A549 treated with AZD2906 at 1 μM for 4 hours (cell line): Measurements from ENCODE around the gene SP7. TPM values are rescaled to one million over a fixed set of nuclear protein-coding genes. Genes with fewer than 3 reads are reported as not detected.

Source experiments
- total RNA-seq: library from RNA; stranded (reverse); fragments of 200-300 nt; extraction: Qiagen RNA extraction; gene quantifications from 5 replicates; pipeline ENCODE4 v1.2.3, GENCODE V29; 2022

The SP7 gene
- 0.03 TPM in 1 of 5 replicates, not detected in the others for total RNA-seq

GRCh38 chr12:53336181-53336681, at the start of gene SP7:
SP7 (minus strand) TSS chr12:53336354; CDS start chr12:53335646, 708 bp downstream.

GRCh38 chr12:53380104-53380793, 44.1 kb upstream of the SP7 start, which contains the start of gene SP1:
SP1 (plus strand) TSS chr12:53380176; CDS start chr12:53380292, 116 bp downstream.

GRCh38 chr12:53299454-53300180, 36.5 kb downstream of the SP7 start, which contains the start of gene MYG1:
MYG1 (plus strand) TSS chr12:53299695; CDS start chr12:53299738, 43 bp downstream.

GRCh38 chr12:53295070-53295890, 40.9 kb downstream of the SP7 start, which contains the start of gene PFDN5:
PFDN5 (plus strand) TSS chr12:53295542; CDS start chr12:53295568, 26 bp downstream.

Other genes with a start within 250 kb of the SP7 start
- 143 to 250 TPM (median 245 TPM) in 5 replicates for gene IGFBP6, start 238.7 kb downstream of the SP7 start, total RNA-seq
- 0.07 to 0.30 TPM (median 0.24 TPM) in 5 replicates for gene SOAT2, start 232.9 kb downstream of the SP7 start, total RNA-seq
- 13.3 to 15.6 TPM (median 14.4 TPM) in 5 replicates for gene ZNF740, start 155.6 kb downstream of the SP7 start, total RNA-seq
- 4.8 to 6.8 TPM (median 5.9 TPM) in 5 replicates for gene CSAD, start 155.4 kb downstream of the SP7 start, total RNA-seq
- 0.22 to 0.46 TPM (median 0.36 TPM) in 5 replicates for gene ITGB7, start 129.1 kb downstream of the SP7 start, total RNA-seq
- gene RARG, start 104.1 kb downstream of the SP7 start, total RNA-seq = 21.1 to 25.7 TPM (median 22.7 TPM) in 5 replicates
- 15.3 to 20.4 TPM (median 18.2 TPM) in 5 replicates for gene ESPL1, start 68.1 kb downstream of the SP7 start, total RNA-seq
- gene PFDN5, start 40.8 kb downstream of the SP7 start, total RNA-seq = 457 to 527 TPM (median 485 TPM) in 5 replicates
- gene MYG1, start 36.7 kb downstream of the SP7 start, total RNA-seq = 67.4 to 95.0 TPM (median 90.4 TPM) in 5 replicates
- gene AAAS, start 14.7 kb downstream of the SP7 start, total RNA-seq = 75.1 to 79.2 TPM (median 78.0 TPM) in 5 replicates
- 17.9 to 22.6 TPM (median 21.9 TPM) in 5 replicates for gene SP1, start 43.8 kb upstream of the SP7 start, total RNA-seq
- 0.48 to 1.1 TPM (median 1.00 TPM) in 5 replicates for gene AMHR2, start 87.5 kb upstream of the SP7 start, total RNA-seq
- 245 to 335 TPM (median 306 TPM) in 5 replicates for gene PRR13, start 105.4 kb upstream of the SP7 start, total RNA-seq
- 605 to 627 TPM (median 623 TPM) in 5 replicates for gene PCBP2, start 115.7 kb upstream of the SP7 start, total RNA-seq
- 10.0 to 12.8 TPM (median 12.0 TPM) in 5 replicates for gene MAP3K12, start 163.1 kb upstream of the SP7 start, total RNA-seq
- gene TARBP2, start 164.9 kb upstream of the SP7 start, total RNA-seq = 40.9 to 54.3 TPM (median 50.5 TPM) in 5 replicates
- gene NPFF, start 171.1 kb upstream of the SP7 start, total RNA-seq = 0.19 to 0.24 TPM in 2 of 5 replicates, not detected in the others